ENCODE measurements around the gene SLAMF7. TPM values are rescaled to one million over a fixed set of nuclear protein-coding genes. Genes with fewer than 3 reads are reported as not detected.

SLAMF7 gene
- total RNA-seq, 1 experiment from 2014 or later, result 0.24 TPM

DNA sequence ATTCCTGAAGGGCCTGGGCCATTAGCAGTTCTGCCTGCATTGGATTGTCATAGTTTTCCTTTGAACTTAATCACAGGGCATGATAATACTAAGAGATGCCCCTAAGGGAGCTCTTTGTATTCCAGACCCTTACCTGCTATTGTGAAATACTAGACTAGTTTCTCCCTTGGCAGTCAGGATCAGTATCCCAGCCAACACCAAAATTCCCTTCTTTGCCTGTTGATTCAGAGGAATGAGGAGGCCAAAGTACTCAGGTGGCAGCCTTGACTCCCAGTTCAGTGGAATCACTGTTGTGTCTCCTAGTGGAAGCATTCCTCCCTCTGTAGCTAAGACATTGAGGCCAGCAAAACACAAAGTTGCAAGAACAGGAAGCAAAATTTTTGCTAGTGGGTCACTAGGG is 20.7 kb downstream of the SLAMF7 start:
- H3K4me3 ChIP-seq (ENCODE audit: insufficient read depth, low read depth, low read length), result no peak overlapping the region
- H3K36me3 ChIP-seq (replicated peaks; ENCODE audit: control insufficient read depth, insufficient read depth, low read length), result no peaks in the 10 kb centered on the region
- H3K27me3 ChIP-seq (ENCODE audit: control insufficient read depth, insufficient read depth, low read length), result no peaks in the 10 kb centered on the region
- no peak for DNase-seq

DNA sequence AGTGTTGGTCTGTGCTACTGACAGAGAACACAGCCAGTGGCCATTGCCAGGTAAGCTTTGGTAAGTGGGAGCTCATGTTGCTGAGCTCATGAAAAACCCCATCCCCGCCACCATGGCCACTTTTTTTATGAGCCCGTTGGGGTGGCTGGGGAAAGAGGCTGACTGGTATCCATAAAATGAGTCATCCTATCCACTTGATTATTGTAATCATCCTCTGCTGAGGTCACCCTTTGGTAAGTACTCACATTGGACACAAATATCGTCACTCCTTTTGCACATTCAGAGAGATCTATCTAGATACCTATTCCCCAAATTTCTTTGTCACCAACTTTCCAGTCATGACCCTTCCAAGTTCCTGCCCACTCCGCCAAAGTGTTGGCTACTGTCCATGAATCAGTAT is 22.0 kb downstream of the SLAMF7 start:
- Histone ChIP-seq H3K4me3 (ENCODE audit: insufficient read depth, low read depth, low read length) (no peak overlapping the region), H3K36me3 (replicated peaks; ENCODE audit: control insufficient read depth, insufficient read depth, low read length) (no peaks in the 10 kb centered on the region), H3K27me3 (ENCODE audit: control insufficient read depth, insufficient read depth, low read length) (no peaks in the 10 kb centered on the region)
- DNase-seq, result no peak

DNA sequence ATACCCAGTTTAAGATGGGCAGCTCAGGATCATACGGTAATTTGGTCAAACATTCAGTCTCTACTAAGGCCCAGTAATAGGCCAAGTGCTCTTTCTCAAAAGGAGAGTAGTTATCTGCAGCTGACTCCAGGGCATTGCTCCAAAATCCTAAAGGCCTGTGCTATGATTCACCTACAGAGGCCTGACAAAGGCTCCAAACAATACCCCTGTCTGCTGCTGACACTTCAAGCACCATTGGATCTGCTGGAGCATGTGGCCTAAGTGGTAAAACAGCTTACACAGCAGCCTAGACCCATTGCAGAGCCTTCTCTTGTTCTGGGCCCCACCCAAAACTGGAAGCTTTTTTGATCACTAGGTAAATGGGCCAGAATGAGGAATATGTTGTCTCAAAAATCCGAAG is 22.8 kb downstream of the SLAMF7 start:
- no peaks in the 10 kb centered on the region for H3K36me3 ChIP-seq (replicated peaks; ENCODE audit: control insufficient read depth, insufficient read depth, low read length)
- no peak overlapping the region for H3K4me3 ChIP-seq (ENCODE audit: insufficient read depth, low read depth, low read length)
- H3K27me3 ChIP-seq (ENCODE audit: control insufficient read depth, insufficient read depth, low read length), result no peaks in the 10 kb centered on the region
- no peak for DNase-seq

DNA sequence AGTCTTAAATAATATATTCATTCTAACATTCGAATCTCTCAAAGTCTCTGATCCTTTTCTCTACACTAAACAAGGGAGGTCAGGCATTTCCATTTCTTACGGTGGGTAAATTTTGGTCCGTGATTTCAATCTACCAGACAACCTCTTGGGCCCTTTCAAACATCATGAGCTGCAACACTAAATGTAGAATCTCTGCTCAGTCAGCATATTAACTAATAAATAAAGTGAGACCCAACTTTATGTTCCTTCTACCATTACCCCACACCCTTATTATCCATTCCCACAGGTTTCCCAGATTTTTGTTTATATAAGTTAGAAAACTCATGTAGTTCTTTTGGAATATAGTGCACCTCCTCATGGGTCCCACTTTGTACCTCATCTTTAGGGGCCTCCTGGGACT is 24.9 kb downstream of the SLAMF7 start:
- no peak overlapping the region for H3K4me3 ChIP-seq (ENCODE audit: insufficient read depth, low read depth, low read length)
- H3K27me3 ChIP-seq (ENCODE audit: control insufficient read depth, insufficient read depth, low read length), result no peaks in the 10 kb centered on the region
- no peak for DNase-seq
- no peaks in the 10 kb centered on the region for H3K36me3 ChIP-seq (replicated peaks; ENCODE audit: control insufficient read depth, insufficient read depth, low read length)

DNA sequence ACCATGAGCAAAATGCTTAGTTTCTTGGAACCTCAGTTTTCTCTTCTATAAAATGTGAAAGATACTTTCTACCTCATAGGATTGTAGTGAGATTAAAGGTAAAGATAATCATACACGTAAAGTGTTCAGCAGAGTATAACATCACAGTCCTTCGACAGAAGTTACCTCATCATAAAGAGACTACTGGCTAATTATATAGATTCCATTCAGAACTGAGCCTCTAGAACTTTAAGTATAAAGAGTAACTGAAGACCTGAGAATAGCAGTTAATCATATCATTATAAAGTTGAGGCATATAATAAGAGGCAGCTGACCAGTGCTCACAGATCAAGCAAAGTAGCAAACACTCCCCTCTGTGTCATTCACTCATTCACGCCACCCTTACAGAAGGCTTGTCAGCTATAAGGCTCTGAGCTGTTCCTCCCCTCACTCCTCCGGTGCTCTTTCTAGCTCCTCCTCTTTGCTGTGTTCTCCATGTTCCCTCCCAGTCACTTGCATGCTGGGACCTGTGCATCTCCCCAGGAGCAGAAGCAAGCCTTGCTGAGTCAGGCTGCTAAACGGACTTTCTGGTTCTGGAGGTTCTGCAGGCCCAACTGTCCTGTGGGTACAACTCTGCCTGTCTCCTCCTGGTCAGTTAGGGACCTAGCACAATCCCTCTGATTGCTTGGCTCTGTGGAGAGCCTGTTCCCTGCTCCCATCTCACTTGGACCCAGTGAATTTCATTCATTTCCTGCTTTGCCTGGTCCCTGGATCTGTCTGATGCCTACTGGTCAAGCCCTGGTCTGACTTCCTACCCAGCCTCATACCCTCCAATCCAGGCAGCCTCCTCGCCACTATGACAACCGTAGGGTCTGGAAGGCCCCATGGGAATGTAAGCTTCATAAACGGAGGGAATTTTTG is 28.6 kb downstream of the SLAMF7 start:
- Histone ChIP-seq H3K4me3 (ENCODE audit: insufficient read depth, low read depth, low read length) (no peak overlapping the region), H3K27me3 (ENCODE audit: control insufficient read depth, insufficient read depth, low read length) (no peaks in the 10 kb centered on the region), H3K36me3 (replicated peaks; ENCODE audit: control insufficient read depth, insufficient read depth, low read length) (no peaks in the 10 kb centered on the region)
- no peak for DNase-seq

DNA sequence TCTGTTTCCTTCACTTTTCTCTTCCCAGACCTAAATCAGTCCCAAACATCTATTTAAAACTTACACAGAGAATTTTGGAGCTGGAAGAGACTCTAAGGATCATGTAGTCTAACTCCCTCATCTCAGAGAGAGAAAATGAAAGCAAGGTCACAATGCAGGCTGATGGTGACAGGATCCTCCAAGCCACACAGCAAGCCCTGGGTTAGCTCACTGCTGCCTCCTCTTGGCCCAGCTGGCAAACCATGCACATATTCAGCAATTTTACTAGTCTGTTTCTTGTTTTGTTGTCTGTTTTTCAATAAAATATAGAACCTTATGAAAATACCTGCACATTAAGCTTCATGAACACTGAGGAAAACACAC is 29.2 kb downstream of the SLAMF7 start:
- no peak overlapping the region for H3K4me3 ChIP-seq (ENCODE audit: insufficient read depth, low read depth, low read length)
- H3K27me3 ChIP-seq (ENCODE audit: control insufficient read depth, insufficient read depth, low read length), result no peaks in the 10 kb centered on the region
- DNase-seq, result peak; percentile 39
- no peaks in the 10 kb centered on the region for H3K36me3 ChIP-seq (replicated peaks; ENCODE audit: control insufficient read depth, insufficient read depth, low read length)

DNA sequence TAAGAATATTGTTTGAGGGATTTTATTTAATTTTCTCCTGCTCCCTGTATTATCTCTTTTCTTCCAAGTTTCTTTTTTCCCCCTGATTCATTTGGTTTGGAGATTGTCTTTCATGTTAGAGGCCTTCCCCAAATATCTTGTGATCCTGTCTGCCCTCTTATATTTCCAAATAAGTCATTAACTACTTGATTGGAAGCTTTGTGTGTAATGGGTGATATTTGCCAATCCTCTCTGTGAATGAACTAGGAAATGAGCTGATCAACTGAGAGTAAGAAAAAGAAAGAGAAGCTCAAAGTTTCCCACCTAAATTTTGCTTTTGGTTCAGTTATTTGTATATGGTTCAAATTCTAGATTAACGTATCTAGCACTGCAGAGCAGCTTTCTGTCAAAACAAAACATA is 33.3 kb downstream of the SLAMF7 start:
- H3K4me3 ChIP-seq (ENCODE audit: insufficient read depth, low read depth, low read length), result no peak overlapping the region
- H3K27me3 ChIP-seq (ENCODE audit: control insufficient read depth, insufficient read depth, low read length), result no peaks in the 10 kb centered on the region; the same call in 1 of the 2 replicates
- H3K36me3 ChIP-seq (replicated peaks; ENCODE audit: control insufficient read depth, insufficient read depth, low read length), result no peaks in the 10 kb centered on the region
- no peak for DNase-seq

DNA sequence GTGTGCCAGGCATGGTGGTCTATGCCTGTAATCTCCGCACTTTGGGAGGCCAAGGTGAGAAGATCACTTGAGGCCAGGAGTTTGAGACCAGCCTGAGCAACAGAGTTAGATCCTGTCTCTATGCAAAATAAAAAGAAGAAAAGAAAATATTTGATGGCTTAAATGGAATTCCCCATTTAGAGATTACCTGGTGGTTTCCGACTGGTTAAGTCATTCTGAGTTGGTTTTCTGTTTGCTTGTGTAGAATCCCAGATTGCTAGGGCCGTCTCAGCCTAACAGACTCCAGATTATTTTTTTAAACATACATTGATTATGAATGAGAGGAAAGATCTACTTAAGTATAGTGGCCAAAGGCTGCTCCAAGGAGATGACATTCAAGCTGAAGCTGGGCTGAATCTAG is 34.0 kb downstream of the SLAMF7 start:
- Histone ChIP-seq H3K4me3 (ENCODE audit: insufficient read depth, low read depth, low read length) (no peak overlapping the region), H3K36me3 (replicated peaks; ENCODE audit: control insufficient read depth, insufficient read depth, low read length) (no peaks in the 10 kb centered on the region), H3K27me3 (ENCODE audit: control insufficient read depth, insufficient read depth, low read length) (no peaks in the 10 kb centered on the region; the same call in 1 of the 2 replicates)
- no peak for DNase-seq

DNA sequence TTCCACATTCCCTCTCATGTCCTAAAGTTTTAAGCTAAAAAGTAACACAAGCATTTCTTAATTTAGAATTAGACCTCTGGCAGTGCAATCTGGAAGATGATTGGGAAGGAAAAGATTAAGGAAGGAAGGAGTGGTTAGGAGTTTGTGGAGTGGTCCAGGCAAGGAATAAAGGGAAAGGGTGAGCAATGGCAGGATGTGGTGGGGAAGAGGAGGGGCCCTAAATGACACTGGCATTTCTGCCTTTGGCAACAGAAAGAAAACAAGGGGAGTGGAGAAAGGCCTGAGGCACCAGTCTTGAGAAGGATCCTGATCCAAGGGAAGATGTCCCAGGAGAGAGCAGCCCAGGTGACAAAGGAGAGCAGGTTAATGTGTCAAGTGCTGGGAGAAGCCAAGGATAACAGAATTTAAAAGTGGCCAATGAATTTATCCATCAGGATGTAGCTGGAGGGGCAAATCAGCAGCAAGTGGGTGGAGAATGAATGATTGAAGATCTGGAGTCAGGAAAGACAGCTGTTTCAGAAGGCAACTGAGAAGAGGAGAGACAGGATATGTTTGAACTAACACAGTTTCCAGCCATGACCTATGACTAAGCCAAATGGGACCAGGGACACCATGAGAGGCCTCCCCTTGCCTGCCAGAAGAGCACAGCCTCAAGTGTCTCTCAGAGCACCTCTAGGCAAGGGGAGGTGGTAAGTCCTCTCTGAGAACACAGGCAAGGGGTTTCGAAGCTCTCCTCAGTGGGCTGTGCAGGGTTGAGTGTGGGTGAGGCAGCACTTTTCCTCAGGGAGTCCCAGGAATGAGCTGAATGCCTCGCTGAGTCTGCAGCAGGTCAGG is 36.1 kb downstream of the SLAMF7 start:
- no peaks in the 10 kb centered on the region for H3K36me3 ChIP-seq (replicated peaks; ENCODE audit: control insufficient read depth, insufficient read depth, low read length)
- H3K27me3 ChIP-seq (ENCODE audit: control insufficient read depth, insufficient read depth, low read length), result no peaks in the 10 kb centered on the region; the same call in 1 of the 2 replicates
- H3K4me3 ChIP-seq (ENCODE audit: insufficient read depth, low read depth, low read length), result no peak overlapping the region
- no peak for DNase-seq

DNA sequence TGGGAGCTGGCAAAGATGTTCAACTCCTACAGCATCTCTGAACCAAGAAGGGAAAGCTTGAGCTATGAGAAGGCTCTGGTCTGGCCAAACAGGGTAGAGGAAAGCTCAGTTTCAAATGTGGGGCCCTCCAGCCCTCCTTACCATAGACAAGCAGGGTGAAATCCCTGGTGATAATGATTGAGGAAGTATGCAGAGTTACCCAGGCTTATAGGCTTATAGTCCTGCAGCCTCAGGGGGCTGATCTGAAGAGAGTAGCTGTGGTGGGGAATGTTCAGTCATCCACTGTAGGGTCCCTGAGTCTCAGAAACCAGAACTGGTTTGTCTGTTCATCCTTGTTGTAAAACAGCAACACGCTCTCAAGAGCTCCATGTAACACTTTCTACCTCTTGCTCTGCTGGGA is 37.1 kb downstream of the SLAMF7 start:
- no peak overlapping the region for H3K4me3 ChIP-seq (ENCODE audit: insufficient read depth, low read depth, low read length)
- no peaks in the 10 kb centered on the region for H3K36me3 ChIP-seq (replicated peaks; ENCODE audit: control insufficient read depth, insufficient read depth, low read length)
- no peak for DNase-seq
- H3K27me3 ChIP-seq (ENCODE audit: control insufficient read depth, insufficient read depth, low read length), result no peaks in the 10 kb centered on the region; the same call in 1 of the 2 replicates

DNA sequence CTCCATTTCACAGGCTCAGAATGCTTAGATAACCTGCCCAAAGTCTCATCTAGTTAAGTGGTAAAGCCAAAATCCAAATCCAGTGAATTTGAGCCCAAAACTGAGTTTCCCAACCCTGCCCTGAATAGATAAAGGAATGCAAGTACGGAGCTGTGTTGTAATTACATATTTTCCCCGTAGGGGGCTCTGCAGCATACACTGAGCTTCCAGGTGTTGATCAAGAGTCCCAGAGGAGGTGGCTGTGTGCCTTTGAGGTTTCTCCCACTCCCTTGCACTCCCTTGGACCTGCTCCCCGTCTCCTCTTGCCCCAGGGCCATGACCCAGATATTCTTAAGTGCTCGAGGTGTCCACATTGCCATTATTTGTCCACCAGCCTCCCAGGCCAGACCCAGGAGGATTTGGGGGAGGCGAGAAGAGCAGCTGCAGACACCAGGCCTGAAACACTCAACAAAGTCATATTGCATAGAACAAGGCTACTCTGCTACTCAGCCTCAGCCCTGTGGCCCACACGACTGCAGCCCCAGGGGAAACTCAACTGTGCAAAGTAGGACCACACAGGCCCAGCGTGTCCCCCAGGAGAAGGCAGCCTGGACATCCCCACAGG is 38.5 kb downstream of the SLAMF7 start:
- no peaks in the 10 kb centered on the region for H3K36me3 ChIP-seq (replicated peaks; ENCODE audit: control insufficient read depth, insufficient read depth, low read length)
- no peak overlapping the region for H3K4me3 ChIP-seq (ENCODE audit: insufficient read depth, low read depth, low read length)
- H3K27me3 ChIP-seq (ENCODE audit: control insufficient read depth, insufficient read depth, low read length), result no peaks in the 10 kb centered on the region; the same call in 1 of the 2 replicates
- peak; percentile 44 for DNase-seq

DNA sequence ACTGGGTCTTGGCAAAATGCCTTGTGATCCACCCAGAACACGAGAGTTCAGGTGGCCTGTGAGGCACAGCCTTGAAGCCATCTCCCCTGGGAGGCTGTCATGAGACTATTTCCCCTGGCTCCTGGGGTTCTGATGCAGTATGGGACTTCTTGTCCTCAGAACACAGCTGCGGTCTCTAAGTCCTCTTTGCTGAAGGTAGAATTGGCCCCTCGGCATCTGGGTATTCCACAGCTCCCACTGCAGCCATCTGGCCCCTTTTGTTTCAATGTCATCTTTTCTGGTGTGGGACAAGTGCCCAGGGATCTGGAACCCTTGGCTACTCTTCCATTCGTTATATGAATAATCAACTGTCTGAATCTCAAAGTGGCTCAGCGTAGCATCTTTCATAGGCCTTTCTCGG is 39.9 kb downstream of the SLAMF7 start:
- H3K36me3 ChIP-seq (replicated peaks; ENCODE audit: control insufficient read depth, insufficient read depth, low read length), result no peaks in the 10 kb centered on the region
- H3K4me3 ChIP-seq (ENCODE audit: insufficient read depth, low read depth, low read length), result no peak overlapping the region
- no peaks in the 10 kb centered on the region; the same call in 1 of the 2 replicates for H3K27me3 ChIP-seq (ENCODE audit: control insufficient read depth, insufficient read depth, low read length)
- DNase-seq, result no peak

DNA sequence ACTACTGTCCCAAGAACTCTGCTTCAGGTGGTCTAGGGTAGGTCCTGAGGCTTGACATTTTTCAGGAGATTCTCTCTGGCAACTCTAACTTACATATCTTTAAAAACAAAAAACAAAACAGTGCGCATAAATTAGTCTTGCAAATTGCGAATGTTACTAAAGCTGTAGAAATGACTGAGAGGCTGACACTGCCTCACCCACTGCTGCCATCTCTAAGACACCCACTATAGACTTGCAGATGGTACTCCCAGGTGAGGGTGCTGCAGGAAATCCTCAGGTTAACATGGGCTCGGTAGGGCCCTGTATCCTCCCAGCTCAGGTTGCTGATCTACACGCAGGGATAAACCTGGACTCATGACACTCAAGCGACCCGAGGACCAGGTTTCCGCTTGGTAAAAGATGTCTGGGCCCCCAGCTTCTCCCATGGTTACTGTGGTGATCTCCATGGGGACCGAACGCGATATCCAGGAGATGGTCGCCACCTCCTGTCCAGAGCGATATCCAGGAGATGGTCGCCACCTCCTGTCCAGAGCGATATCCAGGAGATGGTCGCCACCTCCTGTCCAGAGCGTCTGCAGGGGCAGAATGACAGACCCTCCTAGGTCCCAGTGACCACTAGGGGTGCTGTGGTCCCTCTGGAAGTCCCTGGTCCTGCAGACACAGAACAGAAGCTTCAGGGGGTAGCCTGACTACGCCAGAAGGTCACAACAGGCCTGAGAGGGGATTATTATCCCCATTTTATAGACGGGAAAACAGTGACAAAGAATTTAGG is 40.8 kb downstream of the SLAMF7 start:
- H3K36me3 ChIP-seq (replicated peaks; ENCODE audit: control insufficient read depth, insufficient read depth, low read length), result no peaks in the 10 kb centered on the region
- peak; percentile 76 for DNase-seq
- no peaks in the 10 kb centered on the region; the same call in 1 of the 2 replicates for H3K27me3 ChIP-seq (ENCODE audit: control insufficient read depth, insufficient read depth, low read length)
- no peak overlapping the region for H3K4me3 ChIP-seq (ENCODE audit: insufficient read depth, low read depth, low read length)

DNA sequence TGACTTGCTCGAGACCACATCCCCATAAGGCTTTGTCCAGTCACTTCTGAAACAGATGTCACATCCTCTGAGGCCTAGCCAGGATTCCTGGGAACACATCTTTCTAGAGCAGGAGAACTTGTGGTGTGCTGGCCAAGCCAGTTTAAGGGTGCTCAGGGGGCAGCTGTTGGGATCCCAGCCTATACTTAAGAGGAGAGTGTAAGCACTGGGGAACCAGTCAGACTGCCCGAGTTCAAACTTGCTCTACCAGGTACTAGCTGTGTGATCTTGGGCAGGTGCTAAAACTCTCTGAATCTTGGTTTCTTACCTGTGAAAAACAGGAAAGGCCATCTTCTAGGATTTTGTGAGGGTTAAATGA is 41.3 kb downstream of the SLAMF7 start:
- no peak overlapping the region for H3K4me3 ChIP-seq (ENCODE audit: insufficient read depth, low read depth, low read length)
- no peaks in the 10 kb centered on the region for H3K36me3 ChIP-seq (replicated peaks; ENCODE audit: control insufficient read depth, insufficient read depth, low read length)
- H3K27me3 ChIP-seq (ENCODE audit: control insufficient read depth, insufficient read depth, low read length), result no peaks in the 10 kb centered on the region
- no peak for DNase-seq
